Right lobe of liver (tissue), 6 donors: ENCODE results near the gene SPPL3. TPM values are rescaled to one million over a fixed set of nuclear protein-coding genes. Genes with fewer than 3 reads are reported as not detected.
"Not testable (repeated sequence)": the region's sequence is repeated elsewhere in the genome, so short reads cannot be mapped to it uniquely, and the experiment has no call there.

Experiments used
- ATAC-seq, 4 donors: fragments of 200-7000 bp; cut with Tn5 transposase; one replicate each; pipeline ENCODE4 v1.9.1; 2020; ENCODE audit warnings: mild to moderate bottlenecking in 4 of 4, moderate library complexity in 4 of 4
- DNase-seq, 3 donors: peaks; one replicate each; pipeline ENCODE4 v3.0.0-alpha.2; 2020
- H3K27ac ChIP-seq, 3 donors: fragments of 200-600 bp; one replicate each; pipeline ENCODE4 v1.8.0; 2022
- H3K27me3 ChIP-seq, 2 donors: fragments of 200-600 bp; one replicate each; pipeline ENCODE4 v1.8.0; 2022
- H3K36me3 ChIP-seq, 4 donors: fragments of 200-600 bp; sonication (generic) in 1 of 4; one replicate each; pipeline versions ENCODE4 v1.5.1 to v1.8.0; 2017 to 2022; ENCODE audit warnings: control low read depth in 1 of 4
- H3K4me1 ChIP-seq, 4 donors: fragments of 200-600 bp; sonication (generic) in 1 of 4; one replicate each; pipeline versions ENCODE4 v1.5.1 to v1.8.0; 2017 to 2022; ENCODE audit warnings: control low read depth in 1 of 4
- H3K4me3 ChIP-seq, 3 donors: fragments of 200-600 bp; one replicate each; pipeline ENCODE4 v1.8.0; 2022
- H3K9me3 ChIP-seq, 4 donors: fragments of 200-600 bp; sonication (generic) in 1 of 4; one replicate each; pipeline versions ENCODE4 v1.5.1 to v1.8.0; 2017 to 2022; ENCODE audit warnings: control low read depth in 1 of 4
- CTCF ChIP-seq, 4 donors: fragments of 200-600 bp in 3 of 4; fragments of 450-650 bp in 1 of 4; IDR thresholded peaks; one replicate each; pipeline versions ENCODE4 v1.5.1 to v1.8.0; 2016 to 2022; ENCODE audit warnings: antibody characterized with exemption in 4 of 4, mild to moderate bottlenecking in 2 of 4
- POLR2A ChIP-seq: fragments of 450-650 bp; IDR thresholded peaks from one replicate; pipeline ENCODE4 v1.6.1; 2017; ENCODE audit warnings: antibody characterized with exemption, mild to moderate bottlenecking
- WGBS: methylation state at CpG from one replicate; pipeline ENCODE4 v1.1.6; 2018; ENCODE audit warnings: low coverage, low lambda C conversion rate; ENCODE audit not compliant: insufficient coverage; ENCODE audit errors: missing lambda C conversion rate; 5-methylcytosine and 5-hydroxymethylcytosine counted together
- intact Hi-C, 2 donors: fragments of 100-400 bp; cut with DNase I; formaldehyde crosslinking; loops; one replicate each; pipeline versions ENCODE4 v1.11.2 to v1.14.1; 2022
- total RNA-seq, 6 experiments: library from RNA; depleted of rRNA in 2 of 6; stranded (reverse); fragments of >200 nt in 2 of 6; fragmentation: NEBNext Ultra II Directional in 3 of 6; extraction: Animal tissue kit (Norgen Biotek cat#: 25700) in 3 of 6; gene quantifications; one replicate each; pipeline versions ENCODE4 v1.1.0 to v1.2.4, GENCODE V29; 2016 to 2023
- donor health status: DM: no; HTN: yes; CAD: no.
- donor health status: DM: no; HTN: no; CAD: no.
- donor health status: DM: no; HTN: no; CAD: no.
- donor health status: DM: no; HTN: yes; CAD: no.
- donor health status: DM: no; HTN: yes; CAD: no.

The SPPL3 gene
- total RNA-seq, 6 experiments from 2014 or later: 10.7 to 26.6 (median 16.9) TPM

- intact Hi-C loops: no loop called here
- no peak overlapping the region for H3K4me3 ChIP-seq
- peaks cover 0 to 13% (median 0%) of the 10 kb centered on the region in 4 donors for H3K4me1 ChIP-seq
- 72% methylated on average over 4 of the region's 4 CpGs for WGBS
- no peaks in the 10 kb centered on the region for H3K9me3 ChIP-seq
- H3K27ac ChIP-seq: no peak overlapping the region
- DNase-seq (no peak), ATAC-seq (no peak)
- no peak for TF ChIP-seq POLR2A
- TF ChIP-seq CTCF (IDR thresholded peaks at IDR 0.05): no peak
- no peaks in the 10 kb centered on the region for H3K27me3 ChIP-seq
- no peaks in the 10 kb centered on the region for H3K36me3 ChIP-seq
These were observed 2.3 kb downstream of the SPPL3 start for GRCh38 chr12:120901818-120902217.

- H3K27me3 ChIP-seq, intact Hi-C loops, H3K27ac ChIP-seq, H3K4me3 ChIP-seq, H3K9me3 ChIP-seq, H3K36me3 ChIP-seq, DNase-seq, ATAC-seq: not testable (repeated sequence)
- 96% methylated on average over 4 of the region's 5 CpGs for WGBS
- peaks cover 0 to 13% (median 0%) of the 10 kb centered on the region in 4 donors for H3K4me1 ChIP-seq
These were observed 3.1 kb downstream of the SPPL3 start for GRCh38 chr12:120901101-120901500.

DNA sequence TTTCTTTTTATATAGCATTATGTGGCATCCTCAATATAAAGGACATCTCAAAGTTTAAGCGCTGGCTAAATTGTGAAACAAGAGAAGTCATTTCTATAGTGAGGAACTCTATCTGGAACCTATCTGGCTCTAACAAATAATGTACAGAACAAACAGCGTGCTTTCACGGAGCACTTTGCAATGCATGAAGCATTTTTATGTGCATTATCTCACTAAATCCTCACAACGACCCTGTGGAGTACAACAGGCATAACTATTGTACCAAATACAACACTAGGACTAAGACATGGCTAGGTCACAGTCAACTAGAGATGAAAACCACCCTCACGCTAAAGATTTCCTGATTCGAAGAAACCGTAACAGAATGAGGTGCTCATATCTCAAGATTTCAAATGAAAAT is 8.6 kb downstream of the SPPL3 start:
- 85% methylated on average over 7 of the region's 7 CpGs for WGBS

DNA sequence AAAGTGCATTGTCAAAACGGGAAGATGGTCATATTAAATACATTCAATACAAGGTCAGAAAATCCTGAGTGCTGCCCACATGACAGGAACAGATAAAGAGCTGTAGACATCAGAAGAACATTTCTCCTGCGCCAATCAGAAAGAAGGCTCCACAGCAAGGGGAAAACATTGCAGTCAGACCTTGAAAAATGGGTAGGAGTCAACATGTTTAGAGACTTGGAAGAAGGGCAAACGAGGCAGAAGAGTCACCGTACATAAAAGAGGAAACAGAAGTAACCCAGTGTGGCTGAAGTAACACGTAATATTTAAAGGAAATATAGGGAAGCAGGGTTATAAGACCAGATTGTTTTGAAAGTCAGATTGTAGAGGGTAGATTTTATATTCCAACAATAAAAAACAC is 11.9 kb downstream of the SPPL3 start:
- DNase-seq: no peak
- intact Hi-C loops: no loop called here

More for the DNA sequence above, 8.6 kb downstream of the SPPL3 start:
- no peak overlapping the region for H3K27ac ChIP-seq
- H3K4me3 ChIP-seq: no peak overlapping the region
- no peaks in the 10 kb centered on the region for H3K27me3 ChIP-seq
- ATAC-seq: no peak
- no peaks in the 10 kb centered on the region for H3K9me3 ChIP-seq
- intact Hi-C loops: no loop called here
- DNase-seq: no peak
- TF ChIP-seq CTCF (IDR thresholded peaks at IDR 0.05) (no peak), POLR2A (no peak)
- no peaks in the 10 kb centered on the region for H3K36me3 ChIP-seq
- H3K4me1 ChIP-seq: peaks cover 0 to 15% (median 0%) of the 10 kb centered on the region in 4 donors

DNA sequence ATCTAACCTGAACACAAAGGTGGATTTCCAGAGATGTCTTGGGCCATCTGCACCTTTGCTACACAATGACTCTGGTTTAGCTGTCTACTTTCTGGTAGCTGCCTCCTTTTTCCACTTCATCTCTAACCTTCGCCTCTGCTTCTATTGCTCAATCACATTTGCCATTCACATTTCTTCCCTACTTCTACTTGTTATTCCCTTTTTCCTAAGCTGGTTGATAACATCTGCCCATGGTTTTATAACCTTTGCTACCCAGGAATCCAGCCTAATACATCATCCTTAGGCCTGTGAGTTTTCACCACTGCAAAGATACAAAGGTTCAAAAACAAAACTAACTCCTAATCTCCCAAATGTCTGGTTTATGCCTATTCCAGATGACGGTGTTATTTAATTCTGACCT is 13.2 kb downstream of the SPPL3 start:
- peaks cover 0 to 19% (median 0%) of the 10 kb centered on the region in 4 donors for H3K4me1 ChIP-seq
- H3K27ac ChIP-seq: no peak overlapping the region
- no peak for TF ChIP-seq CTCF (IDR thresholded peaks at IDR 0.05)
- no peak for TF ChIP-seq POLR2A
- peak in 3 of 4 donors; percentile 34 to 61 (median 34) for ATAC-seq
- no peaks in the 10 kb centered on the region for H3K36me3 ChIP-seq
- intact Hi-C loops: no loop called here
- H3K27me3 ChIP-seq: no peaks in the 10 kb centered on the region
- no peaks in the 10 kb centered on the region for H3K9me3 ChIP-seq
- whole genome bisulfite sequencing: 37% methylated on average over 2 of the region's 2 CpGs
- DNase-seq: no peak
- H3K4me3 ChIP-seq: no peak overlapping the region

More for the DNA sequence above, 11.9 kb downstream of the SPPL3 start:
- Histone ChIP-seq H3K9me3 (no peaks in the 10 kb centered on the region), H3K4me1 (peaks cover 0 to 15% (median 0%) of the 10 kb centered on the region in 4 donors), H3K4me3 (no peak overlapping the region), H3K27me3 (no peaks in the 10 kb centered on the region), H3K27ac (no peak overlapping the region), H3K36me3 (no peaks in the 10 kb centered on the region)
- no peak for TF ChIP-seq CTCF (IDR thresholded peaks at IDR 0.05)
- TF ChIP-seq POLR2A: no peak
- 33% methylated on average over 5 of the region's 5 CpGs for WGBS
- peak; percentile 19 to 58 (median 35) for ATAC-seq
